ENCODE measurements around the gene TMCO4. TPM values are rescaled to one million over a fixed set of nuclear protein-coding genes. Genes with fewer than 3 reads are reported as not detected.

TMCO4 gene
- total and polyA plus RNA-seq, 12 donors = 23.2 to 55.0 (median 38.1) TPM

GRCh38 chr1:19655718-19656080 lies 144.0 kb downstream of the TMCO4 start:
- Histone ChIP-seq H3K27ac (no peak overlapping the region), H3K4me1 (replicated peaks in 1 of 2) (peaks cover 0 to 9% of the 10 kb centered on the region in 2 donors), H3K36me3 (replicated peaks in 1 of 2) (no peaks in the 10 kb centered on the region), H3K27me3 (no peaks in the 10 kb centered on the region), H3K4me3 (no peak overlapping the region), H3K9me3 (replicated peaks in 1 of 3) (no peaks in the 10 kb centered on the region)
- intact Hi-C loops (cut with DNase I) = loop anchor here (10.0 kb wide), 3 partner anchors 141 to 391 kb away; partner anchors contain the start of gene CAPZB (in 1 of the 2)
- 79 to 92% (median 88%) methylated on average over 8 of the region's 8 CpGs for WGBS, 4 donors
- no peak for DNase-seq
- TF ChIP-seq, protein P1, sequence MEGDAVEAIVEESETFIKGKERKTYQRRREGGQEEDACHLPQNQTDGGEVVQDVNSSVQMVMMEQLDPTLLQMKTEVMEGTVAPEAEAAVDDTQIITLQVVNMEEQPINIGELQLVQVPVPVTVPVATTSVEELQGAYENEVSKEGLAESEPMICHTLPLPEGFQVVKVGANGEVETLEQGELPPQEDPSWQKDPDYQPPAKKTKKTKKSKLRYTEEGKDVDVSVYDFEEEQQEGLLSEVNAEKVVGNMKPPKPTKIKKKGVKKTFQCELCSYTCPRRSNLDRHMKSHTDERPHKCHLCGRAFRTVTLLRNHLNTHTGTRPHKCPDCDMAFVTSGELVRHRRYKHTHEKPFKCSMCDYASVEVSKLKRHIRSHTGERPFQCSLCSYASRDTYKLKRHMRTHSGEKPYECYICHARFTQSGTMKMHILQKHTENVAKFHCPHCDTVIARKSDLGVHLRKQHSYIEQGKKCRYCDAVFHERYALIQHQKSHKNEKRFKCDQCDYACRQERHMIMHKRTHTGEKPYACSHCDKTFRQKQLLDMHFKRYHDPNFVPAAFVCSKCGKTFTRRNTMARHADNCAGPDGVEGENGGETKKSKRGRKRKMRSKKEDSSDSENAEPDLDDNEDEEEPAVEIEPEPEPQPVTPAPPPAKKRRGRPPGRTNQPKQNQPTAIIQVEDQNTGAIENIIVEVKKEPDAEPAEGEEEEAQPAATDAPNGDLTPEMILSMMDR (IDR thresholded peaks at IDR 0.05) = no peak
- no peak for TF ChIP-seq POLR2A (IDR thresholded peaks at IDR 0.05)

GRCh38 chr1:19654886-19655717 lies 144.6 kb downstream of the TMCO4 start:
- peaks cover 0 to 15% of the 10 kb centered on the region in 2 donors for H3K4me1 ChIP-seq (replicated peaks in 1 of 2)
- 57 to 77% (median 65%) methylated on average over 6 to 15 of the region's 15 CpGs for WGBS, 4 donors
- H3K36me3 ChIP-seq (replicated peaks in 1 of 2) = no peaks in the 10 kb centered on the region
- H3K4me3 ChIP-seq = no peak overlapping the region
- intact Hi-C loops (cut with DNase I) = loop anchor here (5.0 to 10.0 kb wide), 5 partner anchors 140 to 390 kb away; partner anchors contain the start of gene CAPZB (in 1 of the 2)
- TF ChIP-seq, protein P1 (IDR thresholded peaks at IDR 0.05) = no peak
- no peak for TF ChIP-seq POLR2A (IDR thresholded peaks at IDR 0.05)
- no peaks in the 10 kb centered on the region for H3K9me3 ChIP-seq (replicated peaks in 1 of 3)
- no peak overlapping the region for H3K27ac ChIP-seq
- H3K27me3 ChIP-seq = no peaks in the 10 kb centered on the region
- no peak for DNase-seq

DNA sequence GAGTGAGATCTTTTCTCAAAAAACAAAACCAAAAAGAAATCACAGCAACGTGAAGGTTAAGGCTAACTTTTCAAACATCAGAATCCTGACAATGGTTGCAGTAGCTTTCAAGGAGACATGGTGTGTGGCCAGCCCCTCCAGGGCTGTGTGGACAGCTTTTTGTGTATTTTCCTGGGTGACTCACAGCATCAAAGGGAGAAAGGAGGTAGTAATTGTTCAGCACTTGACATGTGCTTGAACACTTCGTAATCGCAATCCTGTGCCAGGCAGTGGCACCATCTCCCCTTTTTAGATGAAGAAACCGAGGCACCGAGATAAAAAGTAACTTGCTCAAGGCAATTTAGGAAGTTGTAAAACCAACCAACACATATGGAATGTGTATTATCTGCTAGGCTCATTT lies 145.3 kb downstream of the TMCO4 start:
- intact Hi-C loops (cut with DNase I) = loop anchor here (5.0 to 10.0 kb wide), 5 partner anchors 140 to 390 kb away; partner anchors contain the start of gene CAPZB (in 1 of the 2)
- Histone ChIP-seq H3K4me1 (replicated peaks in 1 of 2) (peaks cover 0 to 17% of the 10 kb centered on the region in 2 donors), H3K4me3 (no peak overlapping the region), H3K9me3 (replicated peaks in 1 of 3) (no peaks in the 10 kb centered on the region), H3K36me3 (replicated peaks in 1 of 2) (no peaks in the 10 kb centered on the region), H3K27ac (no peak overlapping the region), H3K27me3 (no peaks in the 10 kb centered on the region)
- DNase-seq = peak in 1 of 7 donors; percentile 55
- WGBS, 4 donors = 56 to 64% (median 61%) methylated on average over 5 of the region's 5 CpGs
- TF ChIP-seq, protein P1 (IDR thresholded peaks at IDR 0.05) = no peak
- TF ChIP-seq POLR2A (IDR thresholded peaks at IDR 0.05) = no peak

- Histone ChIP-seq H3K4me3 (no peak overlapping the region), H3K27ac (peak overlapping the region in 2 of 5 donors; percentile 54 to 78), H3K9me3 (replicated peaks in 1 of 3) (no peaks in the 10 kb centered on the region), H3K4me1 (replicated peaks in 1 of 2) (peaks cover 0 to 17% of the 10 kb centered on the region in 2 donors), H3K36me3 (replicated peaks in 1 of 2) (no peaks in the 10 kb centered on the region), H3K27me3 (no peaks in the 10 kb centered on the region)
- TF ChIP-seq, protein P1 (IDR thresholded peaks at IDR 0.05) = peak; percentile 42 to 81 (median 72)
- TF ChIP-seq POLR2A (IDR thresholded peaks at IDR 0.05) = no peak
- intact Hi-C loops (cut with DNase I) = loop anchor here (5.0 to 10.0 kb wide), 5 partner anchors 136 to 386 kb away; partner anchors contain the start of gene CAPZB (in 1 of the 2)
- peak; percentile 59 to 77 (median 68) for DNase-seq
- 17 to 22% (median 18%) methylated on average over 8 to 11 of the region's 11 CpGs for WGBS, 4 donors
Observed at GRCh38 chr1:19651141-19651737, 148.5 kb downstream of the TMCO4 start.
